GM12874 (cell line): Measurements from ENCODE around the gene FETUB.

Experiments
- TF ChIP-seq, protein P1 (sequence below): IDR thresholded peaks from 2 replicates; pipeline ENCODE4 v1.5.1; 2011; ENCODE audit warnings: low read depth, mild to moderate bottlenecking, control low read depth, low read length, moderate library complexity; ENCODE audit not compliant: insufficient read depth

Gene FETUB, protein sequence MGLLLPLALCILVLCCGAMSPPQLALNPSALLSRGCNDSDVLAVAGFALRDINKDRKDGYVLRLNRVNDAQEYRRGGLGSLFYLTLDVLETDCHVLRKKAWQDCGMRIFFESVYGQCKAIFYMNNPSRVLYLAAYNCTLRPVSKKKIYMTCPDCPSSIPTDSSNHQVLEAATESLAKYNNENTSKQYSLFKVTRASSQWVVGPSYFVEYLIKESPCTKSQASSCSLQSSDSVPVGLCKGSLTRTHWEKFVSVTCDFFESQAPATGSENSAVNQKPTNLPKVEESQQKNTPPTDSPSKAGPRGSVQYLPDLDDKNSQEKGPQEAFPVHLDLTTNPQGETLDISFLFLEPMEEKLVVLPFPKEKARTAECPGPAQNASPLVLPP

DNA sequence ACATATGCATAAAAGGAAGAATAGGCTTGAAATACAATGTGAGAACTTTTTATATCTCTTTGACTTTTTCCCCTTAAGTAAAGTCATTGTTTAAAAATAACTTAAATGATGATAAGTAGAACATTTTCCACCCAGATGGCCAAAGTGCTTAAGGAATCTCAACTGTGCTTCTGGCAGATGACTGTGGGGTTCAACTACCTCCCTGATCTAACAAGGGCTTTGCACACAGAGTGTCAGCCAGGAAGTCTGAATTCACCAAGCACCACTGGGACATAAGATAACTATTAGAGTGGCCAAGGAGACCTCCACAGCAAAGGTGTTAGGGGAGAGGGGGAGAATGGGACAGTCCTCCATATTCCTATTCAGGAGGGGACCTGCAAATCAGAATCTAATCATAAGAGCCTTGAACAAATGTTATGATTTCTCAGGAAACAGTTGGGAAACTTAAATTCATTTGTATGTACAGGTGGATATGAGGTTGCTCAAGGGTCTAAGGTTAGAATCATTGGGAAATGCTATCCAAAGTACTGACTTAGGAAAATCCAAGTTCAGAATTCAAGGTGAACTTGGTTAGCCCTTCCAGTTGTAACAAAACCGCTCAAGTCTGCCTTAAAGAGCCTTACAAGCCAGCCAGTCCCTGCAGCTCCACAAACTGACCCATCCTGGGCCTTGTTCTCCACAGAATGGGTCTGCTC, at the start of gene FETUB:
Gene FETUB, plus strand, starts transcription at position 622 of the 695 bp plus-strand sequence. Its CDS starts 62 bp downstream, at position 684.
- TF ChIP-seq, protein P1, sequence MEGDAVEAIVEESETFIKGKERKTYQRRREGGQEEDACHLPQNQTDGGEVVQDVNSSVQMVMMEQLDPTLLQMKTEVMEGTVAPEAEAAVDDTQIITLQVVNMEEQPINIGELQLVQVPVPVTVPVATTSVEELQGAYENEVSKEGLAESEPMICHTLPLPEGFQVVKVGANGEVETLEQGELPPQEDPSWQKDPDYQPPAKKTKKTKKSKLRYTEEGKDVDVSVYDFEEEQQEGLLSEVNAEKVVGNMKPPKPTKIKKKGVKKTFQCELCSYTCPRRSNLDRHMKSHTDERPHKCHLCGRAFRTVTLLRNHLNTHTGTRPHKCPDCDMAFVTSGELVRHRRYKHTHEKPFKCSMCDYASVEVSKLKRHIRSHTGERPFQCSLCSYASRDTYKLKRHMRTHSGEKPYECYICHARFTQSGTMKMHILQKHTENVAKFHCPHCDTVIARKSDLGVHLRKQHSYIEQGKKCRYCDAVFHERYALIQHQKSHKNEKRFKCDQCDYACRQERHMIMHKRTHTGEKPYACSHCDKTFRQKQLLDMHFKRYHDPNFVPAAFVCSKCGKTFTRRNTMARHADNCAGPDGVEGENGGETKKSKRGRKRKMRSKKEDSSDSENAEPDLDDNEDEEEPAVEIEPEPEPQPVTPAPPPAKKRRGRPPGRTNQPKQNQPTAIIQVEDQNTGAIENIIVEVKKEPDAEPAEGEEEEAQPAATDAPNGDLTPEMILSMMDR = no peak

DNA sequence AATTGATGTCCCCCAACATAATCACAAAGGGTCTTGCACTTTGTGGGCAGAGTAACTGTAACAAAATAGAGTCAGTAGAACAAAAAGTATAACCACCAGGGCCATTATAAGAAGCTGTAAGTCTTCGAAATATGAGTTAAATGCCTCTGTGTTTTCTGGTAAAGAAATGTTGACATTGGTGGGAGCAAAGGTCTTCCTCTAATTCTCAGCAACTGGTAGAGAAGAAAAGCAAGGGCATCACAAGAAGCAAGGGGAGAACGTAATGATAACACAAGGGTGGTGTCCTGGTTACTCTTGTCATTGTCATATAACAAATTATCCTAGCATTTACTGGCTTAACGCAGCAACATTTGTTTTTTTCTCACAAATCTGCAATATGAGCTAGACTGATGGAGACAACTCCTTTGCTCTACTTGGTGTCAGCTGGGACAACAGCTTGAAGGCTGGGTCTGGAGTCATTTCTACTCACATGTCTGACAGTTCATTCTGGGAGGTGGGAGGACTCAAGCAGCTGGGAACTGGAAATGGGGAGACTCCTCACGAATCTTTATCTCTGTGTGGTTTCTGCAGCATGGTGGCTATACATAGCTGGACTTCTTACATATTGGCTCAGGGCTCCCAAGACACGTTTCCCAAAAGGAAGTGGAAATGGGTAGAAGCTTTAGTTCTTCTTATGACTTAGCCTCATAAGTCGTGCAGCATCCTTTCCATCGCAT, 49.5 kb upstream of the FETUB start:
- TF ChIP-seq, protein P1 = no peak

DNA sequence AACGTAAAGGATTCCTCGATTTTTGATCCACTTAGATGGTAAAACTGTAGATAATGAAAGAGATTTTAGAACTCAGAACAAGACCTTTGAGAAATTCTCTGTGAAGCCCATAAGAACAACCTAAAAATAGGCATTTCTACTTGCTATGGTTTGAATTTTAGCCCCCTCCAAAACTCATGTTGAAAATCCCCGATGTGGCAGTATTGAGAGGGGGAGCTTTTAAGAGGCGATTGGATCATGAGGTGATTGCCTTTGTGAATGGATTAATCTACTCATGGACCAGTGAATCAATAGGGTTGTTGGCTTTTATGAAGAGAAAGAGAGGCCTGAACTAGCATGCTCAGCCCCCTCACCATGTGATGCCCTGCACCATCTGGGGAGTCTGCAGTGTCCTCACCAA, 47.5 kb upstream of the FETUB start:
- TF ChIP-seq, protein P1 = no peak

DNA sequence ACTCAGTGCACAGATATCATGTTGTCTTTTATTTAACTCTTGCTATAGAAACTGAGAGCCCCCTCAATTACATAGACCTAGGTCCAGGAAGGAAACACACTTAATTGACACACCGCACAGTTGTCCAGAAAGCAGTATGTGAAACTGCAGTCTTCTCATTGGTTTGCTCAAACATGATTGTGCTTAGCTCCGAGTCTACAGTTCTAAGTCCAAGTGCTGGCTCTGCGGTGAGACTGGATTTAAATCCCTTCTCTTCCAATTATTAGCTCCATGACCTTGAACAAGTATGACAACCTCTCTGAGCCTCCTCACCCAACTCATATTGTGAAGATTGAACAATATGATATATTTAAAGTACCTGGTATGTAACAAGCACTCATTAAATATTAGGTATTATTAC, 46.3 kb upstream of the FETUB start:
- TF ChIP-seq, protein P1 = no peak

DNA sequence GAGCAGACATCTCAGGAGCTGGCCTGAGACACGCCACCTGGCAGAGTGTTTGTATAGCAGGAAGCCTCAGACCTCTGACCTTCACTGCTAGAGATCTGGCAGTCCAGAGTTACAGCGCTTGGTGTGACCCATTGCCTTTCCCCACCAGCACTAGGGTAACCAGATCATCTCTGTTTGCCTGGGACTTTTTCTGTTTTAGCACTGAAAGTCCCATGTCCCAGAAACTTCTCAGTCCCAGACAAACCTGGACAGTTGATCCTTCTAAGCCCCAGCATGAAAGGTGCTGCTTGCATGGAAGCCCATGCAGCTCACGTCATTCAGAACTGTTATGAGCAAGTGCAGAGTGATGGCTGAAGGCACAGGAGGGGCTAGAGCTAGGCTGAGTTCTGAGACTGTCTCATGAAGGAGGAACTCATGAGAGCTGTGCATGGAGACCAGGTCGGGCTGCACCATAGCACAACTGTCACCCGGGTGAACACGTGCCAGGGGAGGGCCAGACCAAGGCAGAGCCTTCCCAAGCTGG, 45.5 kb upstream of the FETUB start:
- TF ChIP-seq, protein P1 = no peak

DNA sequence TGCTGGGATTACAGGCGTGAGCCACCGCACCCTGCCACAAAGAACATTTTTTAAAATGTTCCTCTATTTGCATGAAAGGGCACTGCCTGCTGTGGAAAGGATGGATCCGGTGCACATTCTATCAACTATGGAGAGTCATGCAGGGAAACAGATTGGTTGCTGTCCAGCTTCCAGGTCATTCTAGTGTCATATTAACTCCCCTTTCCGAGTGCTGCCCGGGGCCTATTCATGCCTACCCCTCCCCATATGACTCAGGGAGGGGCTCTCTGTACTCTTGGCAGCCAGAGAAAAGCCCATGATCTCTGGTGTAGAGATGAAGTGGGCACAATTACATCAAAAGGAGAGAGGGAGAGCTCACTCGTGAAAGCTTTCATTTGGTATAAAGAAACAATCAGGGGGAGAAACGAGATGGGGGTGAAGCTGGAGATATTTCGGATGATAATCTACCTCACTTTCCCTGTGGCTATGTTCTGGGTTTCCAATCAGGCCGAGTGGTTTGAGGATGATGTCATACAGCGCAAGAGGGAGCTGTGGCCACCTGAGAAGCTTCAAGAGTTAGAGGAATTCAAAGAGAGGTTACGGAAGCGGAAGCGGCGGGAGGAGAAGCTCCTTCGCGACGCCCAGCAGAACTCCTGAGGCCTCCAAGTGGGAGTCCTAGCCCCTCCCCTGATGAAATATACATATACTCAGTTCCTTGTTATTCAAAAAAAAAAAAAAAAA, 43.5 kb upstream of the FETUB start:
- TF ChIP-seq, protein P1 = no peak
